ENCODE measurements around the gene CKS2. TPM values are rescaled to one million over a fixed set of nuclear protein-coding genes. Genes with fewer than 3 reads are reported as not detected.

CKS2 gene
- total RNA-seq, 2 donors from 2014 or later: 2.9 to 4.3 TPM

GRCh38 chr9:89352451-89352850, 41.5 kb downstream of the CKS2 start:
- TF ChIP-seq POLR2A (IDR thresholded peaks at IDR 0.05): no peak
- TF ChIP-seq, protein P1, sequence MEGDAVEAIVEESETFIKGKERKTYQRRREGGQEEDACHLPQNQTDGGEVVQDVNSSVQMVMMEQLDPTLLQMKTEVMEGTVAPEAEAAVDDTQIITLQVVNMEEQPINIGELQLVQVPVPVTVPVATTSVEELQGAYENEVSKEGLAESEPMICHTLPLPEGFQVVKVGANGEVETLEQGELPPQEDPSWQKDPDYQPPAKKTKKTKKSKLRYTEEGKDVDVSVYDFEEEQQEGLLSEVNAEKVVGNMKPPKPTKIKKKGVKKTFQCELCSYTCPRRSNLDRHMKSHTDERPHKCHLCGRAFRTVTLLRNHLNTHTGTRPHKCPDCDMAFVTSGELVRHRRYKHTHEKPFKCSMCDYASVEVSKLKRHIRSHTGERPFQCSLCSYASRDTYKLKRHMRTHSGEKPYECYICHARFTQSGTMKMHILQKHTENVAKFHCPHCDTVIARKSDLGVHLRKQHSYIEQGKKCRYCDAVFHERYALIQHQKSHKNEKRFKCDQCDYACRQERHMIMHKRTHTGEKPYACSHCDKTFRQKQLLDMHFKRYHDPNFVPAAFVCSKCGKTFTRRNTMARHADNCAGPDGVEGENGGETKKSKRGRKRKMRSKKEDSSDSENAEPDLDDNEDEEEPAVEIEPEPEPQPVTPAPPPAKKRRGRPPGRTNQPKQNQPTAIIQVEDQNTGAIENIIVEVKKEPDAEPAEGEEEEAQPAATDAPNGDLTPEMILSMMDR (IDR thresholded peaks at IDR 0.05): no peak
- no peaks in the 10 kb centered on the region for H3K27me3 ChIP-seq
- intact Hi-C loops (cut with DNase I): no loop called here
- no peak for DNase-seq
- WGBS, 2 donors: 56 to 64% methylated on average over 3 of the region's 3 CpGs
- no peaks in the 10 kb centered on the region for H3K4me1 ChIP-seq
- H3K9me3 ChIP-seq: no peaks in the 10 kb centered on the region
- H3K27ac ChIP-seq: no peak overlapping the region
- ATAC-seq: no peak
- peaks cover 5 to 66% of the 10 kb centered on the region in 2 donors for H3K36me3 ChIP-seq (replicated peaks in 1 of 2; ENCODE audit: insufficient read depth in 1 of 2, low read depth in 2 of 2)
- no peak overlapping the region for H3K4me3 ChIP-seq

DNA sequence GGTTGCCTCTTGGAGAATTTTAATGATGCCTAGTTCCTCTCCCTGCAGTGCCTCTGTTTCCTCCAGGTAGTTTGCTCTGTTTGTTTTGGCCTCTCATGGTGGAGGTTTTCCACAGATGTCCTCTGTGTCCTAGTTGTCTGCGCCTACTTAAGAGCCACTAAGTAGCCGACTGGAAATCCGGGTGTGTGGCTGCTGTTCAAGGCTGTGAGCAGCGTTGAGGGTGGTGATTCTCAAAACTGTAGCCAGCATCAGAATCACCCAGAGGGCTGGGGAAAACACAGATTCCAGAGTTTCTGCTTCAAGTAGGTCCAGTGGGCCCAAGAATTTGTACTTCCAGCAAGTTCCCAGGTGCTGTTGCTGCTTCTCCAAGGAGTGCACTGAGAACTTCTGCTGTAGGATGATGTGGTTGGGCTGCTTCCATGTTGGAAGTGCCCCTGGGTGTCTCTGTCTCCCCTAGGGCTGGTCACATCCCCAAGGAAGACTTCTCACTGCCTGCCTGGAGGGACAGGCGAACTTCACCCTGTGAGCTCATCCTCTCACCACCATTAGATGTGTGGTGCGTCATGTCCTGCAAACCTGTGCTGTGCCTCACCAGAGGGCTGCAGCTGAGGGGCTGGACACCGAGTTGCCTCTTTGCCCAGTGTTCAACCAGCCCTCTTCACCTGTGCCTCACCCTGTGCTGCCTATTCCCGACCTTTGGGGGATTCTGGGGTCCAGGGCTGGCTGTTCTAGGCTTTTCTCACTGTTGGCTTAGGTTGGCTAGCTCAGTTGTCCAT, 42.1 kb downstream of the CKS2 start:
- TF ChIP-seq, protein P1 (IDR thresholded peaks at IDR 0.05): no peak
- TF ChIP-seq POLR2A (IDR thresholded peaks at IDR 0.05): no peak
- ATAC-seq (no peak), DNase-seq (no peak)
- Histone ChIP-seq H3K9me3 (no peaks in the 10 kb centered on the region), H3K4me1 (no peaks in the 10 kb centered on the region), H3K4me3 (no peak overlapping the region), H3K27me3 (no peaks in the 10 kb centered on the region), H3K36me3 (replicated peaks in 1 of 2; ENCODE audit: insufficient read depth in 1 of 2, low read depth in 2 of 2) (peaks cover 5 to 66% of the 10 kb centered on the region in 2 donors), H3K27ac (no peak overlapping the region)
- WGBS, 2 donors: 77 to 94% methylated on average over 8 of the region's 8 CpGs
- intact Hi-C loops (cut with DNase I): no loop called here

DNA sequence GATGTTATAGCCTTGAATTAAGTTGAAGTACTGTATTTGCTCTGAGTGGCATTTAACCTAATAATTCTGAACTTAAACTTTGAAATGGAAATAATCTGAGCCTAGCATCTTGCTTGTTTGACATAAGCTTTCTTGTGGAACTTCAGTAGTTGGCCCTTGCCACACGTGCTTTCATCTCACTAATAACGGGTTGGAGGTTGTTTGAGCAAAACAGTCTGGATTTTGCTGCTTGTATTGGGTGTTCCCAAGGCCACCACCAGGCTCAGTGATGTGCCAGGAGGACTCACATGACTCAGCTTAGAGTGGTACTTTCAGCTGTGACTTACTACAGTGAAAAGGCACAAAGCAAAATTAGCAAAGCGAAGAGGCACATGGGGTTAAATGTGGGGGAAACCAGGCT, 43.0 kb downstream of the CKS2 start:
- H3K27ac ChIP-seq: no peak overlapping the region
- WGBS, 2 donors: 48 to 52% methylated on average over 3 of the region's 3 CpGs

DNA sequence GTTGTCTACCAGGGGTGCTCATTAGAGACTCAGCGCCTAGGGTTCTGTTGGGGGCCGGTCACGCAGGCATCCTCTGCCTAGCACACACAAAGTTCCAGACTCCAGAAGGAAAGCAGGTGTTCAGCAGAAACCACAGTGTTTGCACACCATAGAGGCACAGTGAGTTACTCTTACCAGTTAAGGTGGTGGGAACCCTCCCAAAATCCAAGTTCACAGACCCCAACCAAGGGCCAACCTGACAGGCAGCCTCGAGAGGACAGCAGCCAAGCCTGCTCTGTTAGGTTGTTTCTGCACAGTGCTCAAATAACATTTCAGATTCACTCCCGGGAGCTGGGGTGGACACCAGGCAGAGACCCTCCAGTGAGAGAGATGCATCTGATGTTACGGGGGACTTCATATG, 43.5 kb downstream of the CKS2 start:
- H3K4me1 ChIP-seq: no peaks in the 10 kb centered on the region
- ATAC-seq (no peak), DNase-seq (no peak)
- no peaks in the 10 kb centered on the region for H3K27me3 ChIP-seq
- no peak for TF ChIP-seq POLR2A (IDR thresholded peaks at IDR 0.05)
- TF ChIP-seq, protein P1 (IDR thresholded peaks at IDR 0.05): no peak
- intact Hi-C loops (cut with DNase I): no loop called here
- 90 to 97% methylated on average over 6 of the region's 6 CpGs for WGBS, 2 donors
- H3K36me3 ChIP-seq (replicated peaks in 1 of 2; ENCODE audit: insufficient read depth in 1 of 2, low read depth in 2 of 2): peaks cover 5 to 62% of the 10 kb centered on the region in 2 donors
- H3K27ac ChIP-seq: no peak overlapping the region
- no peak overlapping the region for H3K4me3 ChIP-seq
- no peaks in the 10 kb centered on the region for H3K9me3 ChIP-seq

More for the DNA sequence above, 43.0 kb downstream of the CKS2 start:
- Histone ChIP-seq H3K9me3 (no peaks in the 10 kb centered on the region), H3K4me3 (no peak overlapping the region), H3K4me1 (no peaks in the 10 kb centered on the region), H3K36me3 (replicated peaks in 1 of 2; ENCODE audit: insufficient read depth in 1 of 2, low read depth in 2 of 2) (peaks cover 5 to 66% of the 10 kb centered on the region in 2 donors), H3K27me3 (no peaks in the 10 kb centered on the region)
- no peak for TF ChIP-seq POLR2A (IDR thresholded peaks at IDR 0.05)
- TF ChIP-seq, protein P1 (IDR thresholded peaks at IDR 0.05): peak in 2 of 7 experiments; percentile 6 to 37
- no peak for ATAC-seq
- intact Hi-C loops (cut with DNase I): no loop called here
- no peak for DNase-seq

DNA sequence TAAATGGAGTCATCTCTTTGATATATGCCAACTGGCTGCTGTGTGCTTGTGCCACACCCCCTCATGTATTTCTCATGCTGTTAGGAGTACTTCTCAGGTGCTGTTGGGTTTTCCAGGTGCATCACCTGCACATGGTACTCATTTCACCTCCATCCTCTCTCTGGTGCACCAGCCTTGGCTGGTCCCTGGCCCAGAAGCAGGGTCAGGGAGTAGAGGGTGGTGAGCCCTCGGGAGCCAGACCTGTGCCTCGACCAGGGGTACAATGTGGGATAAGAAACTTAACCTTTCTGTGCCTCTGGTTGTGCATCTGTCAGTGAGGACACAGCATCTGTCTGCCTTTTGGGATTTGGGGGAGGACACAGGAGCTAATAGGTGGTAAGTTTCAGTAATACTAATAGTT, 45.8 kb downstream of the CKS2 start:
- H3K4me1 ChIP-seq: no peaks in the 10 kb centered on the region
- no peak for DNase-seq
- no peak overlapping the region for H3K27ac ChIP-seq
- WGBS, 2 donors: 89 to 97% methylated on average over 2 of the region's 2 CpGs
- peaks cover 0 to 53% of the 10 kb centered on the region in 2 donors for H3K36me3 ChIP-seq (replicated peaks in 1 of 2; ENCODE audit: insufficient read depth in 1 of 2, low read depth in 2 of 2)
- no peaks in the 10 kb centered on the region for H3K27me3 ChIP-seq
- no peak overlapping the region for H3K4me3 ChIP-seq
- TF ChIP-seq POLR2A (IDR thresholded peaks at IDR 0.05): no peak
- TF ChIP-seq, protein P1 (IDR thresholded peaks at IDR 0.05): no peak
- intact Hi-C loops (cut with DNase I): no loop called here
- H3K9me3 ChIP-seq: no peaks in the 10 kb centered on the region
- ATAC-seq: no peak
